ENCODE results near the gene TCF4.

Gene TCF4

GRCh38 chr18:55224086-55224625 lies 363.8 kb downstream of the TCF4 start:
- Histone ChIP-seq H3K27ac (ENCODE audit: low read depth, low read length) (no peak overlapping the region), H3K36me3 (ENCODE audit: insufficient read depth, low read length) (peaks cover 3% of the 10 kb centered on the region), H3K79me2 (ENCODE audit: control insufficient read depth, insufficient read depth, low read length, unreplicated experiment) (no peaks in the 10 kb centered on the region), H3K27me3 (ENCODE audit: insufficient read depth, low read length) (no peaks in the 10 kb centered on the region), H2AFZ (ENCODE audit: low read length, unreplicated experiment) (no peak overlapping the region), H3K4me3 (ENCODE audit: low read depth, low read length) (no peak overlapping the region), H3K4me1 (ENCODE audit: control insufficient read depth, insufficient read depth, low read length, unreplicated experiment) (peaks cover 8% of the 10 kb centered on the region)

- H3K27ac ChIP-seq (ENCODE audit: low read depth, low read length): no peak overlapping the region
- H3K4me3 ChIP-seq (ENCODE audit: low read depth, low read length): no peak overlapping the region
- H3K27me3 ChIP-seq (ENCODE audit: insufficient read depth, low read length): no peaks in the 10 kb centered on the region
- peaks cover 8% of the 10 kb centered on the region for H3K4me1 ChIP-seq (ENCODE audit: control insufficient read depth, insufficient read depth, low read length, unreplicated experiment)
- H3K36me3 ChIP-seq (ENCODE audit: insufficient read depth, low read length): no peaks in the 10 kb centered on the region
- H3K79me2 ChIP-seq (ENCODE audit: control insufficient read depth, insufficient read depth, low read length, unreplicated experiment): no peaks in the 10 kb centered on the region
- no peak overlapping the region for H2AFZ ChIP-seq (ENCODE audit: low read length, unreplicated experiment)
Observed at GRCh38 chr18:55221622-55222021, 366.4 kb downstream of the TCF4 start.

GRCh38 chr18:55220523-55220922 lies 367.5 kb downstream of the TCF4 start:
- H3K27me3 ChIP-seq (ENCODE audit: insufficient read depth, low read length): no peaks in the 10 kb centered on the region
- H3K79me2 ChIP-seq (ENCODE audit: control insufficient read depth, insufficient read depth, low read length, unreplicated experiment): no peaks in the 10 kb centered on the region
- peaks cover 8% of the 10 kb centered on the region for H3K4me1 ChIP-seq (ENCODE audit: control insufficient read depth, insufficient read depth, low read length, unreplicated experiment)
- no peak overlapping the region for H3K27ac ChIP-seq (ENCODE audit: low read depth, low read length)
- H2AFZ ChIP-seq (ENCODE audit: low read length, unreplicated experiment): no peak overlapping the region
- no peaks in the 10 kb centered on the region for H3K36me3 ChIP-seq (ENCODE audit: insufficient read depth, low read length)
- no peak overlapping the region for H3K4me3 ChIP-seq (ENCODE audit: low read depth, low read length)

GRCh38 chr18:55219823-55220222 lies 368.2 kb downstream of the TCF4 start:
- Histone ChIP-seq H2AFZ (ENCODE audit: low read length, unreplicated experiment) (no peak overlapping the region), H3K4me3 (ENCODE audit: low read depth, low read length) (no peak overlapping the region), H3K4me1 (ENCODE audit: control insufficient read depth, insufficient read depth, low read length, unreplicated experiment) (peaks cover 5% of the 10 kb centered on the region), H3K79me2 (ENCODE audit: control insufficient read depth, insufficient read depth, low read length, unreplicated experiment) (no peaks in the 10 kb centered on the region), H3K36me3 (ENCODE audit: insufficient read depth, low read length) (no peaks in the 10 kb centered on the region), H3K27me3 (ENCODE audit: insufficient read depth, low read length) (no peaks in the 10 kb centered on the region), H3K27ac (ENCODE audit: low read depth, low read length) (no peak overlapping the region)

GRCh38 chr18:55219059-55219458 lies 368.9 kb downstream of the TCF4 start:
- Histone ChIP-seq H3K4me1 (ENCODE audit: control insufficient read depth, insufficient read depth, low read length, unreplicated experiment) (no peaks in the 10 kb centered on the region), H3K79me2 (ENCODE audit: control insufficient read depth, insufficient read depth, low read length, unreplicated experiment) (no peaks in the 10 kb centered on the region), H3K4me3 (ENCODE audit: low read depth, low read length) (no peak overlapping the region), H2AFZ (ENCODE audit: low read length, unreplicated experiment) (no peak overlapping the region), H3K36me3 (ENCODE audit: insufficient read depth, low read length) (no peaks in the 10 kb centered on the region), H3K27ac (ENCODE audit: low read depth, low read length) (no peak overlapping the region), H3K27me3 (ENCODE audit: insufficient read depth, low read length) (peaks cover 5% of the 10 kb centered on the region; the same call in 1 of the 2 replicates)

GRCh38 chr18:55214969-55215368 lies 373.0 kb downstream of the TCF4 start:
- Histone ChIP-seq H3K36me3 (ENCODE audit: insufficient read depth, low read length) (no peaks in the 10 kb centered on the region), H3K4me3 (ENCODE audit: low read depth, low read length) (no peak overlapping the region), H2AFZ (ENCODE audit: low read length, unreplicated experiment) (no peak overlapping the region), H3K27ac (ENCODE audit: low read depth, low read length) (no peak overlapping the region), H3K79me2 (ENCODE audit: control insufficient read depth, insufficient read depth, low read length, unreplicated experiment) (no peaks in the 10 kb centered on the region), H3K27me3 (ENCODE audit: insufficient read depth, low read length) (peaks cover 5% of the 10 kb centered on the region; the same call in 1 of the 2 replicates), H3K4me1 (ENCODE audit: control insufficient read depth, insufficient read depth, low read length, unreplicated experiment) (no peaks in the 10 kb centered on the region)

- H3K27me3 ChIP-seq (ENCODE audit: insufficient read depth, low read length): peaks cover 5% of the 10 kb centered on the region; the same call in 1 of the 2 replicates
- H3K79me2 ChIP-seq (ENCODE audit: control insufficient read depth, insufficient read depth, low read length, unreplicated experiment): no peaks in the 10 kb centered on the region
- no peaks in the 10 kb centered on the region for H3K36me3 ChIP-seq (ENCODE audit: insufficient read depth, low read length)
- no peak overlapping the region for H2AFZ ChIP-seq (ENCODE audit: low read length, unreplicated experiment)
- no peak overlapping the region for H3K27ac ChIP-seq (ENCODE audit: low read depth, low read length)
- no peak overlapping the region for H3K4me3 ChIP-seq (ENCODE audit: low read depth, low read length)
- H3K4me1 ChIP-seq (ENCODE audit: control insufficient read depth, insufficient read depth, low read length, unreplicated experiment): no peaks in the 10 kb centered on the region
Observed at GRCh38 chr18:55214534-55214933, 373.5 kb downstream of the TCF4 start.

- peaks cover 5% of the 10 kb centered on the region; the same call in 1 of the 2 replicates for H3K27me3 ChIP-seq (ENCODE audit: insufficient read depth, low read length)
- H2AFZ ChIP-seq (ENCODE audit: low read length, unreplicated experiment): no peak overlapping the region
- no peak overlapping the region for H3K27ac ChIP-seq (ENCODE audit: low read depth, low read length)
- no peaks in the 10 kb centered on the region for H3K79me2 ChIP-seq (ENCODE audit: control insufficient read depth, insufficient read depth, low read length, unreplicated experiment)
- no peaks in the 10 kb centered on the region for H3K36me3 ChIP-seq (ENCODE audit: insufficient read depth, low read length)
- no peaks in the 10 kb centered on the region for H3K4me1 ChIP-seq (ENCODE audit: control insufficient read depth, insufficient read depth, low read length, unreplicated experiment)
- no peak overlapping the region for H3K4me3 ChIP-seq (ENCODE audit: low read depth, low read length)
Observed at GRCh38 chr18:55213586-55213985, 374.4 kb downstream of the TCF4 start.

- Histone ChIP-seq H3K4me1 (ENCODE audit: control insufficient read depth, insufficient read depth, low read length, unreplicated experiment) (no peaks in the 10 kb centered on the region), H3K4me3 (ENCODE audit: low read depth, low read length) (no peak overlapping the region), H2AFZ (ENCODE audit: low read length, unreplicated experiment) (no peak overlapping the region), H3K36me3 (ENCODE audit: insufficient read depth, low read length) (peaks cover 3% of the 10 kb centered on the region; the same call in 1 of the 2 replicates), H3K79me2 (ENCODE audit: control insufficient read depth, insufficient read depth, low read length, unreplicated experiment) (no peaks in the 10 kb centered on the region), H3K27me3 (ENCODE audit: insufficient read depth, low read length) (no peaks in the 10 kb centered on the region), H3K27ac (ENCODE audit: low read depth, low read length) (no peak overlapping the region)
Observed at GRCh38 chr18:55206927-55207326, 381.1 kb downstream of the TCF4 start.

- no peaks in the 10 kb centered on the region for H3K27me3 ChIP-seq (ENCODE audit: insufficient read depth, low read length)
- H3K79me2 ChIP-seq (ENCODE audit: control insufficient read depth, insufficient read depth, low read length, unreplicated experiment): no peaks in the 10 kb centered on the region
- no peak overlapping the region for H3K4me3 ChIP-seq (ENCODE audit: low read depth, low read length)
- no peaks in the 10 kb centered on the region for H3K4me1 ChIP-seq (ENCODE audit: control insufficient read depth, insufficient read depth, low read length, unreplicated experiment)
- no peak overlapping the region for H3K27ac ChIP-seq (ENCODE audit: low read depth, low read length)
- H2AFZ ChIP-seq (ENCODE audit: low read length, unreplicated experiment): no peak overlapping the region
- H3K36me3 ChIP-seq (ENCODE audit: insufficient read depth, low read length): peaks cover 3% of the 10 kb centered on the region; the same call in 1 of the 2 replicates
Observed at GRCh38 chr18:55202232-55202917, 385.6 kb downstream of the TCF4 start.

- Histone ChIP-seq H3K36me3 (ENCODE audit: insufficient read depth, low read length) (peaks cover 3% of the 10 kb centered on the region; the same call in 1 of the 2 replicates), H3K27ac (ENCODE audit: low read depth, low read length) (no peak overlapping the region), H3K79me2 (ENCODE audit: control insufficient read depth, insufficient read depth, low read length, unreplicated experiment) (no peaks in the 10 kb centered on the region), H3K4me3 (ENCODE audit: low read depth, low read length) (no peak overlapping the region), H3K27me3 (ENCODE audit: insufficient read depth, low read length) (no peaks in the 10 kb centered on the region), H3K4me1 (ENCODE audit: control insufficient read depth, insufficient read depth, low read length, unreplicated experiment) (no peaks in the 10 kb centered on the region), H2AFZ (ENCODE audit: low read length, unreplicated experiment) (peak overlapping the region; percentile 48)
Observed at GRCh38 chr18:55199291-55199963, 388.6 kb downstream of the TCF4 start.
